GM12891 (cell line): Measurements from ENCODE around the gene SYNPO2.

Source experiments
- POLR2A ChIP-seq: IDR thresholded peaks from 2 replicates; pipeline ENCODE4 v1.6.1; 2011; ENCODE audit warnings: low read depth, low read length, control low read depth
- SPI1 ChIP-seq: IDR thresholded peaks from 2 replicates; pipeline ENCODE4 v1.6.1; 2011; ENCODE audit warnings: low read depth, low read length, control low read depth

DNA sequence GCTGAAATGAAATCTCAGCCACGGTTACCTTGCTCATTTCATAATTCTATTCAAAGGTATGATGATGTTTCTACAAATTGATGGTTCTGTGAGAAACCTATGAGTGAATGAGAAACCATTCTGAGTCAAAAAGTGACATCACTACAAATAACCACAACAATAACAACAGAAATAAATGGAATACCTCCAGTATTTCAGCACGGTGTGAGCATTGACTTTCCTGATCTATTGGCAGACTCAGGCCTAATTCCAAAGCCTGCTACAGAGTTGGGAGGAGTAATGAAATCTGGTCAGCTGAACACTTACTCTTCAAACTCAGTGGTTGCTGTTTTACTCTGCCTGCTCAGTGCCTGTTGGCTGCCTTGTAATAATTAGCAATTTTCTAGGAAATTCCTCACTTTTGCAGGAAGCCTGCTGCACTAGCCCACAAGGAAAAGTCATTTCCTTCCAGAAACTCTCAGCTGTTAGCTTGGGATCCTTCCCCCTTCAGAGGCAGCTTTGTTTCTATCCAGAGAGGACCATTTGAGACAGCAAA lies 18.8 kb upstream of the SYNPO2 start:
- TF ChIP-seq POLR2A, result no peak
- no peak for TF ChIP-seq SPI1
